Measurements from ENCODE around the gene FASTKD3.
"Not testable (repeated sequence)": the region's sequence is repeated elsewhere in the genome, so short reads cannot be mapped to it uniquely, and the experiment has no call there.

FASTKD3 gene

GRCh38 chr5:7868773-7869473, at the start of gene FASTKD3, which contains the start of gene MTRR:
Gene FASTKD3, minus strand, starts transcription at chr5:7869031. Its CDS starts 948 bp downstream, at chr5:7868083.
Gene MTRR, plus strand, starts transcription at chr5:7869148. Its CDS starts 1,647 bp downstream, at chr5:7870795.
- peak; percentile 16 for FAIRE-seq

- no peak for FAIRE-seq
Observed at GRCh38 chr5:7917130-7918123, 48.6 kb upstream of the FASTKD3 start.

- no peak for FAIRE-seq
Observed at GRCh38 chr5:7916171-7916804, 47.5 kb upstream of the FASTKD3 start.

- FAIRE-seq: not testable (repeated sequence)
Observed at GRCh38 chr5:7911429-7911771, 42.6 kb upstream of the FASTKD3 start.

- no peak for FAIRE-seq
Observed at GRCh38 chr5:7910738-7911428, 42.1 kb upstream of the FASTKD3 start.

- FAIRE-seq: no peak
Observed at GRCh38 chr5:7908317-7908716, 39.5 kb upstream of the FASTKD3 start.

- FAIRE-seq: no peak
Observed at GRCh38 chr5:7907612-7908011, 38.8 kb upstream of the FASTKD3 start.

GRCh38 chr5:7904170-7904569, 35.3 kb upstream of the FASTKD3 start:
- no peak for FAIRE-seq

- no peak for FAIRE-seq
Observed at GRCh38 chr5:7902666-7903625, 34.1 kb upstream of the FASTKD3 start.

- FAIRE-seq: no peak
Observed at GRCh38 chr5:7902201-7902600, 33.4 kb upstream of the FASTKD3 start.

- FAIRE-seq: no peak
Observed at GRCh38 chr5:7897014-7897600, 28.3 kb upstream of the FASTKD3 start.

- no peak for FAIRE-seq
Observed at GRCh38 chr5:7894860-7895259, 26.0 kb upstream of the FASTKD3 start.

GRCh38 chr5:7894439-7894838, 25.6 kb upstream of the FASTKD3 start:
- no peak for FAIRE-seq

- no peak for FAIRE-seq
Observed at GRCh38 chr5:7888901-7889300, 20.1 kb upstream of the FASTKD3 start.

GRCh38 chr5:7886849-7887475, 18.1 kb upstream of the FASTKD3 start:
- FAIRE-seq: peak; percentile 78

- FAIRE-seq: no peak
Observed at GRCh38 chr5:7884491-7885267, 15.8 kb upstream of the FASTKD3 start.

- FAIRE-seq: no peak
Observed at GRCh38 chr5:7882926-7883325, 14.1 kb upstream of the FASTKD3 start.

GRCh38 chr5:7881816-7882215, 13.0 kb upstream of the FASTKD3 start:
- FAIRE-seq: no peak

GRCh38 chr5:7881091-7881490, 12.3 kb upstream of the FASTKD3 start:
- no peak for FAIRE-seq

GRCh38 chr5:7878381-7878873, 9.6 kb upstream of the FASTKD3 start:
- FAIRE-seq: no peak
